Hematopoietic multipotent progenitor cell treated with erythropoietin and hydrocortisone succinate and interleukin-3 and kit ligand, for 8 days (in vitro differentiated cells): ENCODE results near the gene GPR78.
A peak's percentile ranks its signal among the peaks of the same experiment; 100 is the strongest.

Source experiments
- DNase-seq: peaks from one replicate; pipeline ENCODE4 v3.0.0-alpha.2; 2015

GPR78 gene

GRCh38 chr4:8587469-8588195 lies 7.4 kb downstream of the GPR78 start:
- DNase-seq, result no peak

- no peak for DNase-seq
Measured at GRCh38 chr4:8588196-8588470, 7.9 kb downstream of the GPR78 start.

GRCh38 chr4:8589336-8589735 lies 9.1 kb downstream of the GPR78 start:
- no peak for DNase-seq

GRCh38 chr4:8589823-8590545 lies 9.8 kb downstream of the GPR78 start:
- no peak for DNase-seq

- no peak for DNase-seq
Measured at GRCh38 chr4:8590546-8590880, 10.3 kb downstream of the GPR78 start.

- DNase-seq, result no peak
Measured at GRCh38 chr4:8591114-8591513, 10.9 kb downstream of the GPR78 start.

GRCh38 chr4:8591626-8592365 lies 11.6 kb downstream of the GPR78 start:
- DNase-seq, result no peak

- DNase-seq, result no peak
Measured at GRCh38 chr4:8592366-8593263, 12.4 kb downstream of the GPR78 start, which contains the start of gene CPZ. TSS of gene CPZ (plus strand) at chr4:8592765. CDS start at chr4:8592834, 69 bp downstream.

GRCh38 chr4:8593264-8594096 lies 13.3 kb downstream of the GPR78 start:
- DNase-seq, result no peak

GRCh38 chr4:8594097-8595038 lies 14.2 kb downstream of the GPR78 start:
- peak; percentile 58 for DNase-seq

GRCh38 chr4:8595237-8596087 lies 15.3 kb downstream of the GPR78 start:
- DNase-seq, result no peak

- no peak for DNase-seq
Measured at GRCh38 chr4:8596891-8597290, 16.7 kb downstream of the GPR78 start.

GRCh38 chr4:8597319-8597718 lies 17.1 kb downstream of the GPR78 start:
- no peak for DNase-seq

GRCh38 chr4:8597791-8598190 lies 17.6 kb downstream of the GPR78 start:
- DNase-seq, result no peak

- no peak for DNase-seq
Measured at GRCh38 chr4:8598391-8599090, 18.3 kb downstream of the GPR78 start.

- no peak for DNase-seq
Measured at GRCh38 chr4:8599091-8599460, 18.9 kb downstream of the GPR78 start.

GRCh38 chr4:8599657-8600056 lies 19.5 kb downstream of the GPR78 start:
- no peak for DNase-seq

- no peak for DNase-seq
Measured at GRCh38 chr4:8600266-8600665, 20.1 kb downstream of the GPR78 start.

GRCh38 chr4:8600686-8601085 lies 20.5 kb downstream of the GPR78 start:
- no peak for DNase-seq
